GM12872 (cell line): ENCODE measurements around the gene STAM.

Experiments used
- TF ChIP-seq, protein P1 (sequence below): IDR thresholded peaks from 3 replicates; pipeline ENCODE4 v1.5.1; 2011; ENCODE audit warnings: low read depth, mild to moderate bottlenecking, low read length, moderate library complexity; ENCODE audit not compliant: insufficient read depth

STAM gene

DNA sequence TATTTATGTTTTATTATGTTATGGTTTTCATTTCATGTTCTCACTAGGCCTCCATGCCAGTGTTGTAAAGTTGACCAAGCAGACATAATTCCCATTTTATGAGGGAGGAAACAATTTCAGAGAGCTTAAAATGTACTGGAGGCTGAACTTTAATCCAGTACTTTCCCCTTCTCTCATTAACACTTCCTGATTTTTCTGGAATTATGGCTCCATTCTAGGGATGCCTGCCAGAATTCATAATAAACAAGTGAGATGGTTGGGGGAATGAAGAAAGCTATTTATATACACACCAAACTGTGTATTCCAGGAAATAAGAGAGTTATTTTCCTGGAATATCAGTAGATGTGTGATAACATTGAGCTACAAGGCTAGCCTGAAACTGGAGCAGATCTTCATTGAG is 114.9 kb downstream of the STAM start:
- TF ChIP-seq, protein P1, sequence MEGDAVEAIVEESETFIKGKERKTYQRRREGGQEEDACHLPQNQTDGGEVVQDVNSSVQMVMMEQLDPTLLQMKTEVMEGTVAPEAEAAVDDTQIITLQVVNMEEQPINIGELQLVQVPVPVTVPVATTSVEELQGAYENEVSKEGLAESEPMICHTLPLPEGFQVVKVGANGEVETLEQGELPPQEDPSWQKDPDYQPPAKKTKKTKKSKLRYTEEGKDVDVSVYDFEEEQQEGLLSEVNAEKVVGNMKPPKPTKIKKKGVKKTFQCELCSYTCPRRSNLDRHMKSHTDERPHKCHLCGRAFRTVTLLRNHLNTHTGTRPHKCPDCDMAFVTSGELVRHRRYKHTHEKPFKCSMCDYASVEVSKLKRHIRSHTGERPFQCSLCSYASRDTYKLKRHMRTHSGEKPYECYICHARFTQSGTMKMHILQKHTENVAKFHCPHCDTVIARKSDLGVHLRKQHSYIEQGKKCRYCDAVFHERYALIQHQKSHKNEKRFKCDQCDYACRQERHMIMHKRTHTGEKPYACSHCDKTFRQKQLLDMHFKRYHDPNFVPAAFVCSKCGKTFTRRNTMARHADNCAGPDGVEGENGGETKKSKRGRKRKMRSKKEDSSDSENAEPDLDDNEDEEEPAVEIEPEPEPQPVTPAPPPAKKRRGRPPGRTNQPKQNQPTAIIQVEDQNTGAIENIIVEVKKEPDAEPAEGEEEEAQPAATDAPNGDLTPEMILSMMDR: no peak

DNA sequence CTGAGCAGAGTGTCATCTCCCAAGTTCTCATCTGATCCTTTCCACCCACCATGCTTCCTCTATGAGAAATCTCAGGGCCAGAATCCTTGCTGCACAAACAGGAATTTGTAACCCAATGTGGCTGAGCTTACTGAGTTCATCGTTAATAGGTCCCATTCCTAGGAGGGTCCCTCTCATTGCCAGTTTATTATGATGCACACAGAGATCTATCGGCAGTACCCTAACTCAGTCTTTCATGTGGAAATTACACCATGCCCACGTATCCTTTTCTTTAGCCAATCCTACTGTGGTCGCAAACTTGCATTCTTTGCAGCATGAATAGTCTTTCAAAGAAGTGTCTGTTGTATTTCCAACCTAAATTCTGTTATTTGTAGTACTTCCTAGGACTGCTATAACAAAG is 120.2 kb downstream of the STAM start:
- TF ChIP-seq, protein P1: no peak

DNA sequence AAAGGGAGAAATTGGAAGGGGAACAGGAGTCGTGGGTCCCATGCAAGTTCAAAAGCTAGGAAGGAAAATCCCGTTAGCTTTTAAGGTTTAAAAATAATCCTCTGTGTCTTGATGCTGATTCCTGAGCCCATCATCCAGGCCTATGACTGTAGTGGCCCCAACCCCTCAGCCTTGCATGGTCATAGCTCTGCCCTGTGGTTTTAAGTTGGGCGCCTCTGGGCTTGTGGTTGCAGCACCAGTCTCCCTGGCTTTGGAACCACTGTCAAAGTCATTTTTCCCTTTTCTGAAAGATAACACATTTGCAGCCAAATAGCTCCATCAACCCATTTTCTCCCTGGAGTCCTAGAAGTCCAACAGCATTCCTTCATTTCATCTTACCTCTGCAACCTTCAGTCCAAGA is 121.7 kb downstream of the STAM start:
- TF ChIP-seq, protein P1: no peak
